KMS-11 (cell line): ENCODE measurements around the gene SLC12A4.

ENCODE experiments used
- H2AFZ ChIP-seq: fragments of 200-600 bp; sonication (generic); 2 replicates; pipeline ENCODE4 v1.6.1; 2016; ENCODE audit warnings: antibody characterized with exemption, mixed run types, low read depth
- H3K27ac ChIP-seq: fragments of 200-600 bp; sonication (generic); 2 replicates; pipeline ENCODE4 v1.6.1; 2016; ENCODE audit warnings: mild to moderate bottlenecking, mixed run types
- H3K27me3 ChIP-seq: fragments of 200-600 bp; sonication (generic); 2 replicates; pipeline ENCODE4 v1.6.1; 2017; ENCODE audit warnings: mild to moderate bottlenecking, low read depth, mixed run types, moderate library complexity; ENCODE audit not compliant: insufficient read depth
- H3K36me3 ChIP-seq: fragments of 200-600 bp; sonication (generic); 2 replicates; pipeline ENCODE4 v1.6.1; 2017; ENCODE audit warnings: mild to moderate bottlenecking, mixed run types; ENCODE audit not compliant: insufficient read depth
- H3K4me1 ChIP-seq: fragments of 200-600 bp; sonication (generic); 2 replicates; pipeline ENCODE4 v1.6.1; 2016; ENCODE audit warnings: mild to moderate bottlenecking, low read depth, mixed run types; ENCODE audit not compliant: poor library complexity, severe bottlenecking
- H3K4me2 ChIP-seq: fragments of 200-600 bp; sonication (generic); 2 replicates; pipeline ENCODE4 v1.7.0; 2016; ENCODE audit warnings: mild to moderate bottlenecking, mixed run types
- H3K4me3 ChIP-seq: fragments of 200-600 bp; sonication (generic); IDR thresholded peaks from 2 replicates; pipeline ENCODE4 v1.6.1; 2017; ENCODE audit warnings: low read depth, low read length, mixed read lengths; ENCODE audit not compliant: insufficient read depth
- H3K79me2 ChIP-seq: fragments of 200-600 bp; sonication (generic); 2 replicates; pipeline ENCODE4 v1.6.1; 2016; ENCODE audit warnings: low read depth, mixed run types; ENCODE audit not compliant: insufficient read depth
- H3K9ac ChIP-seq: fragments of 200-600 bp; sonication (generic); 2 replicates; pipeline ENCODE4 v1.6.1; 2016; ENCODE audit warnings: mild to moderate bottlenecking, mixed run types
- H4K20me1 ChIP-seq: fragments of 200-600 bp; sonication (generic); 2 replicates; pipeline ENCODE4 v1.6.1; 2016; ENCODE audit warnings: mild to moderate bottlenecking, mixed run types; ENCODE audit not compliant: insufficient read depth
- CTCF ChIP-seq: fragments of 200-600 bp; sonication (generic); conservative IDR thresholded peaks from 2 replicates; pipeline ENCODE4 v1.6.1; 2017; ENCODE audit warnings: low read depth, mild to moderate bottlenecking, antibody characterized with exemption, low read length, moderate library complexity, mixed read lengths

The SLC12A4 gene

DNA sequence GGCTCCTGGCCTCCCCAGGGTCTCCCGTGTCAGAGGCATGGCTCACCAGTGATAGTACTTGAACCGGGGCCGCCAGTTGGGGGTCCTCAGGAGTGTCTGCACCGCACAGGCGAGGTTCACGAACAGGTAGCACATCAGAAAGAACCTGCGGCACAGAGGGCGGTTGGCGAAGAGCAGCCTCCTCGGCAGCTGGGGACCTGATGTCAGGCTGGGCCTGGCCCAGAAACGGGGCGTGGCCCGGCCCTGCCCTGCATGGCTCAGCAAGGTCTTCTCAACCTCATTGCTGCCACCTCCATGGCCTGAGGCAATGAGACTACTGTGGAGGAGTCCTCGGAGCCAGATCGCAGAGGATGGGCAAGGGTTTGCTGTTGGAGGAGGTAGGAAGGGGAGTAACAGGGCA, 20.4 kb downstream of the SLC12A4 start:
- Histone ChIP-seq H3K27ac (no peak overlapping the region), H3K27me3 (no peaks in the 10 kb centered on the region), H3K9ac (no peak overlapping the region), H3K4me3 (no peak overlapping the region), H3K4me1 (no peaks in the 10 kb centered on the region), H3K36me3 (no peaks in the 10 kb centered on the region), H2AFZ (no peak overlapping the region), H3K4me2 (no peak overlapping the region), H3K79me2 (no peaks in the 10 kb centered on the region), H4K20me1 (no peaks in the 10 kb centered on the region)
- no peak for TF ChIP-seq CTCF

DNA sequence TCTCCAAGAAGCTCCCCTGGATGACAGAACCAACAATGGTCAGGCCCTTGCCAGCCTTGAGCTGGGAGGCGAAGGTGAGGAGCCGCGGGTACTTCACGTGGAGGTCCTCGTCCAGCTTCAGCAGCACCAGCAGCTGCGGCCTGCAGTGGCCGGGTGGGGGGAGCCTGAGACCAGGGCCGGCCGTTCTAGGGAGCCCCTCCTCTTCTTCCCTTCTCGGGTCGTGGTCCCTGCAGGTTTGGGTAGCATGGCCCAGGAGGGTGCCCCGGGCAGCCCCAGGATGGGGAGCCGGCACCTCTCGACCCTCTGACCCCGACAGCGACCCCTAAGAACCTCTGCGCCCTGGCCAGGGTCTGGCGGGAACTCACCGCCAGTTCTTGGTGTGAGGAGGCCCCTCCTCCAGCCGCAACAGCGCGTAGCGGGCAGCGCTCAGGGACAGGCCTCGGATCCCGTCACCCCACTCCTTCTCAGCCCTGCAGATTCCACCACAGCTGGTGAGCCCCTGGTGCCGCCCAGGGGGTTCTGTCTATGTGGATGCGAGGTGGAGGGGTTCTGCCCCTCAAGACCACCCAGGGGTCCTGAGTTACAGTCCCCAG, 21.4 kb downstream of the SLC12A4 start:
- Histone ChIP-seq H3K36me3 (no peaks in the 10 kb centered on the region), H3K27me3 (no peaks in the 10 kb centered on the region), H3K9ac (no peak overlapping the region), H2AFZ (no peak overlapping the region), H3K79me2 (no peaks in the 10 kb centered on the region), H3K4me1 (no peaks in the 10 kb centered on the region), H3K4me2 (no peak overlapping the region), H4K20me1 (no peaks in the 10 kb centered on the region), H3K27ac (no peak overlapping the region), H3K4me3 (no peak overlapping the region)
- TF ChIP-seq CTCF: no peak

GRCh38 chr16:67946128-67946569, 22.3 kb downstream of the SLC12A4 start:
- Histone ChIP-seq H3K36me3 (no peaks in the 10 kb centered on the region), H2AFZ (no peak overlapping the region), H3K4me1 (no peaks in the 10 kb centered on the region), H3K27ac (no peak overlapping the region), H3K4me3 (no peak overlapping the region), H3K4me2 (no peak overlapping the region), H4K20me1 (no peaks in the 10 kb centered on the region), H3K27me3 (no peaks in the 10 kb centered on the region), H3K9ac (no peak overlapping the region), H3K79me2 (no peaks in the 10 kb centered on the region)
- TF ChIP-seq CTCF: no peak

- no peaks in the 10 kb centered on the region for H3K36me3 ChIP-seq
- TF ChIP-seq CTCF: no peak
These were observed 23.0 kb downstream of the SLC12A4 start for GRCh38 chr16:67945392-67945933.

More at GRCh38 chr16:67945392-67945933, 23.0 kb downstream of the SLC12A4 start:
- no peaks in the 10 kb centered on the region for H3K4me1 ChIP-seq
- no peak overlapping the region for H3K4me2 ChIP-seq
- no peak overlapping the region for H3K4me3 ChIP-seq
- no peaks in the 10 kb centered on the region for H4K20me1 ChIP-seq
- no peak overlapping the region for H2AFZ ChIP-seq
- H3K27me3 ChIP-seq: no peaks in the 10 kb centered on the region
- no peak overlapping the region for H3K9ac ChIP-seq
- no peaks in the 10 kb centered on the region for H3K79me2 ChIP-seq
- no peak overlapping the region for H3K27ac ChIP-seq
